GM18498 (cell line): ENCODE measurements around the gene FLNB.

Source experiments
- ATAC-seq: cut with Tn5 transposase; IDR thresholded peaks from one replicate; pipeline ENCODE4 v1.9.1; 2021; ENCODE audit warnings: mild to moderate bottlenecking, moderate library complexity; ENCODE audit not compliant: unreplicated experiment

Gene FLNB

DNA sequence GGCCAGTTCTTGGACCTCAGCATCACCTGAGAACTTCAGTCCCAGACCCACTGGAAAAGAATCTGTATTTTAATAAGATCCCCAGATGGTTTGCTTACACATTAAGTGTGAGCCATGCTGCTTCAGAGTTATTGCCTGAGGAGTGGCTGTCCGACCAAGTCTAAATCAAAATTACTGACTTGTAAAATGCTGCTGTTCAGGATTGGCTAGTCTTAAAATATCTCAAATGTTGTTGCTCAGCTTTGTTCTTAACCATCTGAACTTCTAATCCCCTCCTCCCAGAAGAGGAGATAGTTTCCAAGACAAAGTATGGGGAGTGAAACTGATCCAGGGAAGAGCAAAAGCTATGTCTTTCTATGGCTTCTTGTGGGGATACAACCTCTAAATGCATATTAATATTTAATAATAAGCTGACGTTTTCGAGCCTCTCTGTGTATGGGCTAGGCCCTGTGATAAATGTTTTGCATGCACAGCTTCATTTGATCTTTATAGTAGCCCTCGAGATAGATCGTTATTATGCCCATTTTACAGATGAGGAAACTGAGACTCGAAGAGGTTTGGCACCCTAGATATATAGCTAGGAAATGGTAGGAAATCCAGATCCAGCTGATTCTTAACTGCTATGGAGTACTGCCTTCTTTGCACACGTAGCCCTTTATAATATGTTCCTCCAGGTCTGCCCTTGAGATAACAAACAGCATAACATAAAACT lies 150.4 kb downstream of the FLNB start:
- ATAC-seq, result no peak

DNA sequence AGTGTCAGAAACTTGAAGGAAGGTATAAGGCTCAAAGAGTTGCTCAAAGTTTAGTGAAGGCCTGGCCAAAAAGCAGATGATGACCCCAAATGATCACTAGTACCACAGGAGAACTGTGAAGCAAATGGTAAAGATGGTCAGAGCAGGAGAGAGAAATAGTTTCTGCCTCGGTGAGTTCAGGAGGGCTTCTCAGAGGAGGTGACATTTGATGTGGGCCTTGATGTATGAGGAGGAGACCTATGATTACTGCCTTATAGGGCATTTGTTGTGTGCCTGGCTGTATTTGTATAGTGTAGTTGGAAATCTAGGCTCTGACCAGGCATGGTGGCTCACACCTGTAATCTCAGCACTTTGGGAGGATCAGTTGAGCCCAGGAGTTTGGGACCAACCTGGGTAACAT lies 152.2 kb downstream of the FLNB start:
- no peak for ATAC-seq

DNA sequence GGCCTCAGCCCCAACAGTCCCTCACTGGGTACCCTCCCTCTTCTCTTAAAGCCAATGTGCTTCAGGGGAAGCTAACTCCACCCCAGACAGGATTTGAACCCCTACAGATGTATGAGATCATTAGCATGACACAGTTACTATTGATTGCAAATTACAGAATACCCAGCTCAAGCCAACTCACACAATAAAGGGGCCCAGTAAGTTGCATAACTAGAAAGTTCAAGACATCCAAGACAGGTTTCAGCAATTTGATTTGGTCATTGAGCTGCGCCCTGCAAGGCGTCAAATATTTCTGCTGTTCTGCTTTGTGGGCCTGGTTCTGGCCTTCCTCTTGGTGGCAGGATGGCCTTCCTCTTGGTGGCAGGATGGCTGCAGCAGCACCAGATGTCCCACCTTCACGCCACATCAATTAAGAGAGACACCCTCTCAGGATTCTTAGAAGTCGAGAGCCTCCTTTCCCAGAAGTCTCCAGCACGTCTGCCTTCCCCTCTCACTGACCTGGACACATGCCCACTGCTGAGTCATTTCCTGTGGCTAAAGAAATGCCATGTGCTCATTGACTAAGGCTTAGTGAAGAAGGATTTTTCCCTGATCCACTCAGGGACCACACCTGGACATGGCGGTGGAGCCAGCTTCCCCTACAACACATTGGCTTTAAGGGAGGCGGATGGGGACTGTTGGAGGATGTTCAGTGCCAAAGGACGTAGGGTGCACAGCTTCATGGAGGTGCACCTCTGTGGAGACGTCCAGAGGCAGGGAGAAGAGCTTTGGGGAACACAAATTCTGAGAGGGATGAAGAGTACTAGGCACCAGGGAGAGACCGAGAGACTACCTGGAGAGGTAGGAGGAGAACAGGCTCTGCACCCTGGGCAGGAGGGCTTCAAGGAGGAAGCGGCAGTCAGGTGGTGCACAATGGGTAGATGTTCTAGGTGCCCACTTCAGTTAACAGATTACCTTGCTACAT lies 153.5 kb downstream of the FLNB start:
- no peak for ATAC-seq

GRCh38 chr3:58163234-58163633 lies 155.0 kb downstream of the FLNB start:
- ATAC-seq, result no peak

DNA sequence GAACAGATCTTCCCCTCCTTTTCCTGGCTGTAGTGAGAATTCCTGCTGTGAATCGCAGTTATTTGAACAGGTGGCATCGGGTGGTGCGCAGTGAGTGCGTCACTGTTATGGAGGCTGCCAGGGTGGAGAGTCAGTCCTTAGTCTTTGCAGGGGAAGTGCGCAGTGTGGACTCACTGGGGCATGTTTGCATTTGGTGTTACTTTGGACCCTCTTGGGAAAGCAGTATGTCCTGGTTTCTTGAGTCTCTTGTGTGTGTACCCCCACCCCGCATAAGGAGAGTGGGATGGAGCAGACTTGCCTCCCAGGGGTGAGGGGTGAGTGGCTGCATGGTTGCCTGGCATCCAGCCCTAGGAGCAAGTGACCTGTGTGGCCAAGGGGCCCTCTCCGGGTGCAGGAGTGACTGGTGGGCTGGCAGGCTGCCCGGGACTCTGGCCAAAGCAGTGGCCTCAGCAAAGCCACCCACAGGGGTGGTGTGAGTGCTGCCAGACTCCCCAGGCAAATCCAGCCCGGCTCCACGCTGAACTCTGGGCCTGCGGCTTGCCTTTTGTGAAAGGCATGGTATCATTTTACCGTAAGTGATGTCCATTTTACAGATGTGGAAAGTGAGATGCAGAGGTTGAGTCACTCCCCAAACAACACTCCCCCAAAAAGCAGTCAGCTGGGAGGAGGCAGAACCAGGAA lies 156.1 kb downstream of the FLNB start:
- ATAC-seq, result no peak

GRCh38 chr3:58164906-58165821 lies 156.9 kb downstream of the FLNB start:
- no peak for ATAC-seq

- ATAC-seq, result peak; percentile 76
Observed at GRCh38 chr3:58167431-58168351, 159.5 kb downstream of the FLNB start.

- ATAC-seq, result no peak
Observed at GRCh38 chr3:58168498-58168897, 160.3 kb downstream of the FLNB start.

GRCh38 chr3:58169371-58169770 lies 161.1 kb downstream of the FLNB start:
- ATAC-seq, result no peak

GRCh38 chr3:58170376-58170775 lies 162.2 kb downstream of the FLNB start:
- ATAC-seq, result no peak

DNA sequence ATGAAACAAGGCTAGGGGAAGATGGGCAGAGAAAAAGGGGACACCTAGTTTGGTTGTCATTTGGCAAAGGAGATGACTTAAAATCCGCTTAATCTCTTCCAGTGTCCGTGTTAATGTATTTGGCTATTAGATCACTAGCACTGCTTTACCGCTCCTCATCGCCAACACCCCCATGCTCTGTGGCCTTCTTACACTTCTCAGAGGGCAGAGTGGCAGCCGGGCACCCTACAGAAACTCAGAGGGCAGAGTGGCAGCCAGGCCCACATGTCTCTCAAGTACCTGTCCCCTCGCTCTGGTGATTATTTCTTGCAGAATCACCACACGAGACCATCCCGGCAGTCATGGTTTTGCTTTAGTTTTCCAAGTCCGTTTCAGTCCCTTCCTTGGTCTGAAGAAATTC lies 162.9 kb downstream of the FLNB start:
- ATAC-seq, result no peak

DNA sequence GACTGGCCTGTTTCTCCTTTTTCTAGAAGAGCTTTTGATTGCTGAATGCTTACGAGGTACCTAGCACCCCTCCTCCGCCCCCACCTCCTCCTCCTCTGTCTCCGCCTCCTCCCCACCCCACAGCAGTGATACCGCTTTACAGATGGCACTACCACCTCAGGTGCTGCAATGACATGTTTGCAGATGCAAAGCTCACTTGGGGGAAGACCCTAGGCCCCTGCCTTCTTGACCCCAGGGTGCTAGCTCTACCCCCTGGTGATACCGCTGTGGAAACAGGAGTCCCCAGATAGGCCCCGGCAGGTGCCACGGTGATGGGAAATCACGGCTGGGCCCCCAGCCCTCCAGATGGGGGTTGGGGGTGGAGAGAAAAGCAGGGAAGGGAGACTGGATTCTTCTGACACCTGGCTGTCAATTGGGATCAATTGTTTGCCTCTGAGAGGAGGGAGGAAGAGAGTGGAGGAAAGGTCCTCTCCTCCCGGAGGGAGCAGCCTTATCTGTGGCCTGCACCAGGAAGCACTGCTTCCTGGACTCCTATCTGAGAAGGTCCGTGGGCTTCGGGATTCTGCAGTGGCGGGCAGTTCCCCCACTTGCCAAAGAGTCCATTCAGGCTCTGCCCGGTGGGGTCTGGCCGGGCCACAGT lies 164.9 kb downstream of the FLNB start:
- no peak for ATAC-seq

GRCh38 chr3:58173669-58174398 lies 165.6 kb downstream of the FLNB start:
- no peak for ATAC-seq

GRCh38 chr3:58175187-58175436 lies 166.9 kb downstream of the FLNB start:
- no peak for ATAC-seq

DNA sequence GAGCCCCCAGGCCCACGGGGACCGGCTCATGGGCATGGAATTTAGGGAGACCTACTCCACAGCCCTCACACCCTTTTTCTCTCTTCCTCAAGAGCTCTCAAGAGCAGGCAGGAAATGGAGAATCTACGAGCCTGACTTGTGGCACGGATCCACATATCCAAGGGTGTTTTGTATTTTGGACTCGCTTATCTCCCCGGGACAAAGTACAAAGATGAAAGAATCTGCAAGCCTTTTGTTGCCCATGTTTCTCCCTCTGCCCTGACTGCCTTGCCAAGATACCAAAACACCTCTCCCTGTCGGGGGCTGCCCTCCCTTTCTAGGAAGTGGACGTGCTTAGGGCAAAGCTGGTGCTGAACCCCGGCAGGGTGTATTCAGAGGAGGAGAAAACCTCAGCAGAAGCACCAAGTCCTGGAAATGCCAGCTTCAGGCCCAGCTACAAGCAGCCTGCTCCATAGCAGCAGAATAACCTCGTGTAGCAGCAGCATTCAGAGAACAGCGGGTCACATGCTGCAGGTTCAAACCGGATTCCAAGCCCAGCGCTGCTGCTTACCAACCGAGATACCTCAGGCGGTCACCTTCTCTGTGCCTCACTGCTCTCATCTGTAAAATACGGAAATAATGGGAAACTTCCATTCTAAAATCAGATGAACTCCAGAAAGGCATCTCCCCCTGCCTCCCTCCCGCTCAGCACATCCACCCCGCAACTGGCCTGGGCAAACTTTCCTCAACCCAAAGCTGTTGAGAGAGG lies 167.4 kb downstream of the FLNB start:
- ATAC-seq, result no peak

DNA sequence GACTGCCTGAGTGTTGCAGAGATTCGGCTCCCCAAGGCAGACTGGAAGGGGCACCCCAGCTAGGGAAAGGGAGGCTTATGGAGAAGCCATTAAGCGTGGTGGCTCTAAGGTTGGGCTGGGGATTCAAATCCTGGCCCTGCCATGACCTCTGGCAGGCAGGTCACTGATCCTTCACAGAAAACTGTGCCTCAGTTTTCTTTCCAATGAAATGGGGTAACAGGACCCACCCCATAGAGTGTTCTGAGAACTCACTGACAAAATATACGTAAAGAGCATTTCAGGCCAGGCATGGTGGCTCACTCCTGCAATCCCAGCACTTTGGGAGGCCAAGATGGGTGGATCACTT lies 167.9 kb downstream of the FLNB start:
- no peak for ATAC-seq

DNA sequence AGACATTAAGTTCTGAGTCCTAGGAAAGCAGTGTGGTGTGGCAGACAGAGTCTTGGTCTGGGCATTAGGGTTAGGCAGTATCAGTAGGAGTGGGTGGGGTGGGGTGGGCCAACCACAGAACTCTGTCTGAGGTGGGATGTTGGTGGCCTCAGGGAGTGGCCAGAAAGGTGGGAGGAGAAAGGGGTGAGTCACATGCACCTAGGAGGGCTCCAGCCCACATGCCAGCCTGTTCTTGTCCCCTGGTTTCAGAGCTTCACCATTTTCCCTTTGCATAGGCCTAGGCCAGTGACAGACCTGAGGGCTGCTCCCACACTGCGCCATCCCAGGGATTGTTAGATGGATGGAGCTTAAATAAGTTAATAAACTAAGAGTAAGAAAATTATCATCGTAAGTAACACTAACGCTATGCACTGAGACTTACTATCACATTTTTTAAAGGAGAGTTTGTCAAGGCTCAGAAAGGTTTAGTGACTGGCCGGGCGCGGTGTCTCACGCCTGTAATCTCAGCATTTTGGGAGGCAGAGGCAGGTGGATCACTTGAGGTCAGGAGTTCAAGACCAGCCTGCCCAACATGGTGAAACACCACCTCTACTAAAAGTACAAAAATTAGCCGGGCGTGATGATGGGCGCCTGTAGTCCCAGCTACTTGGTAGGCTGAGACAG lies 168.7 kb downstream of the FLNB start:
- ATAC-seq, result no peak
